ENCODE data around the gene CD244.
"Not testable (repeated sequence)": the region's sequence is repeated elsewhere in the genome, so short reads cannot be mapped to it uniquely, and the experiment has no call there.

Gene CD244, protein sequence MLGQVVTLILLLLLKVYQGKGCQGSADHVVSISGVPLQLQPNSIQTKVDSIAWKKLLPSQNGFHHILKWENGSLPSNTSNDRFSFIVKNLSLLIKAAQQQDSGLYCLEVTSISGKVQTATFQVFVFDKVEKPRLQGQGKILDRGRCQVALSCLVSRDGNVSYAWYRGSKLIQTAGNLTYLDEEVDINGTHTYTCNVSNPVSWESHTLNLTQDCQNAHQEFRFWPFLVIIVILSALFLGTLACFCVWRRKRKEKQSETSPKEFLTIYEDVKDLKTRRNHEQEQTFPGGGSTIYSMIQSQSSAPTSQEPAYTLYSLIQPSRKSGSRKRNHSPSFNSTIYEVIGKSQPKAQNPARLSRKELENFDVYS

DNA sequence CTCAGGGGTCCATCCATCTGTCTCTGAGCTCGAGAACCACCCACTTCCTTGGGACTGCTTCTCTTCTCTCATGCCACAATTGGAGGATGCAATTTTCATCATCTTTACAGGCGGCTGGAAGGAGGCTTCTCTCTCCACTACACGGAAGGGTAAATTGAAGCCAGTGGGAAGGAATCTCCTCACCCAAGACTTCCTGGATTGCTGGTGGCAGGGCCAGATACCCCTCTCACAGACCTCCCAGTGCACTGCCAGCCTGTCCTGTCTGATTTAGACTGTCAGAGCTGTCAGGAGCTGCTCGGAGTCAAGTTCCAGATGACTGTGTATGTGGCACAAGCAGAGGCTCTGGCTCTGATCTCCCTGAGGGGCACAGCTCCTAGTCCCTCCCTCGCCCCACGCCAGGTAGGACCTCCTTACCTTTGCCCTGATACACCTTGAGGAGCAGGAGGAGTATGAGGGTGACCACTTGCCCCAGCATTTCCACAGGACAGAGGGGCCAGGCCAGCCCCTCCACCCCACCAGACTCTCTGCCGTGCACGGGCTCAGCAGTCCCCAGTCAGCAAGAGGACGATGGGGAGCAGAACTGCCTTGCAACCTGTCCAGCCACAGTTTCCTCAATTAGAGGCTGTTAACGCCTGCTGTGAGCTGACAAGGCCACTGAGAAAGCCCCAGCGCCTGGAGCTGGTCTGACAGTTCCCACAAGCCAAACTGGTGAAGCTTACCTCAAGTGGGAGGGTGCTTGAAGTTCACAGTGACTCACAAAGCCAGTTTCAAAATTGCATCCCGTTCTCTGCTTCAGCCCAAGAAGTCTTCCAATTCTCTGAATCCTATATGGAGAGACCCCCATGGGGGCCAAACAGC is at the start of gene CD244:
Gene CD244, minus strand, starts transcription at position 685 of the 858 bp plus-strand sequence. Its CDS starts 210 bp downstream, at position 475.
- DNase-seq = peak; percentile 62 to 69

DNA sequence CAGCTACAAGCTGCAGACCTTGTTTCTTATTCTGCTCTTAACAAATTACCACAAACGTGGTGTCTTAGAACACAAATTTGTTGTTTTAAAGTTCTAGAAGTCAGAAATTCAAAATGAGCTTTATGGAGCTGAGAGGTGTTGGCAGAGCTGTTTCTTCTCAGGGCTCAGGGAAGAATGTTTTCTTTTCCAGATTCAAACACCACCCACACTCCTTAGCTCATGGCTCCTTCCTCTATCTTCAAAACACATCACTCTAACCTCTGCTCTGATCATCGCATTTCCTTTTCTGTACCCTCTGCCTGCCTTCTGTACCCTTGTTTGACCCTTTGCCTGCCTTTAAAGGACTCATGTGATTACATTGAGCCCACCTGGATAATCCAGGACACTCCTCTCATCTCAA is 49.2 kb upstream of the CD244 start:
- no peak for DNase-seq

DNA sequence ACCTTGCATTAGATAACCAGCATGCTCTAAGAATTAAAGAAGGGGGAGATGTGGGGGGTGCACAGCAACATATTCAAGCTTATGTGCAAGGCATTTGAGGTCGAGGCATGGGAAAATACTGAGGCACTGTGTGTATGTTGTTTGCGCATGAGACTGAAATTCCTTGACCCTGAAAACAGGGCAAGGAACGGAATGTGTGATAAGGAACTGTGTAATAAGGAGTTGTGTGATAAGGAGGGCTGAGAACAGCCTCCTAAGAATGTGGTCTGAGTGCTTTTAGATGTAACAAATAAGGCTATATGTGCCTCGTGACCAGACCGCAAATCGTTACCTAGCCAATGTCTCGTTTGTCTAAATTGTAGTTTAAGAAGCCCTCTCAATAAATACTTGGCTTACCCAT is 48.8 kb upstream of the CD244 start:
- no peak for DNase-seq

DNA sequence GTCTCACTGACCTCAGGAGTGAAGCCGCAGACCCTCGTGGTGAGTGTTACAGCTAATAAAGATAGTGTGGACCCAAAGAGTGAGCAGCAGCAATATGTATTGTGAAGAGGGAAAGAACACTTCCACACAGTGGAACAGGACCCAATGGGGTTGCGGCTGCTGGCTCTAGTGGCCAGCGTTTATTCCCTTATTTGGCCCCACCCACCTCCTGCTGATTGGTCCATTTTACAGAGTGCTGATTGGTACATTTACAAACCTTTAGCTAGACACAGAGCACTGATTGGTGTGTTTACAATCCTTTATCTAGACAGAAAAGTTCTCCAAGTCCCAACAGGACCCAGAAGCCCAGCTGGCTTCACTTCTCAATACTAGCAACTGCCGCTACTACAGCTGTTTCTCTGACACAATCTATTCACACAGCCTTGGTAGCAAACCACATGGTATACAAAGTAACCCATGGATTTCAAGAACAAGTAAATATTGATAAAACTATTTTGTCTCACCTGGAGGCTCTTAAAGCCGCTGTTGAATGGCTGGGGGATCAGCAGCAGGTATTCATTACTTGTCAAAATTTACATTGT is 47.6 kb upstream of the CD244 start:
- no peak for DNase-seq

DNA sequence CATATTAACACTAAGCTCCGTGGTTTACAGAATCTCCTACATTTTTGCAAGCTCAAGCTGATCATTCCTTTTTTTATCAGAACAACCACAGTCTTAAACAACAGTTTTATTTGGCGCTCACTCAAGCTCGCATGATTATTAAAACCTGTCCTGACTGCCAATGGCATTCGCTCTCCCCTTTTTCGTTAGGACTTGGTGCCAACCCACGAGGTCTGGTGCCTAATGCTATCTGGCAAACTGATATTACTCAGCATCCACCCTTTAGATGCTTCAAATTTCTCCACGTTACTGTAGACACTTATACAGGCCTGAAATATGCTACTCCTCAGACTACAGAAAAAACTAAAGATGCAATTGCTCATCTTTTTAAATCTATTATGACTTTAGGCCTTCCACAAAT is 45.3 kb upstream of the CD244 start:
- DNase-seq = no peak

DNA sequence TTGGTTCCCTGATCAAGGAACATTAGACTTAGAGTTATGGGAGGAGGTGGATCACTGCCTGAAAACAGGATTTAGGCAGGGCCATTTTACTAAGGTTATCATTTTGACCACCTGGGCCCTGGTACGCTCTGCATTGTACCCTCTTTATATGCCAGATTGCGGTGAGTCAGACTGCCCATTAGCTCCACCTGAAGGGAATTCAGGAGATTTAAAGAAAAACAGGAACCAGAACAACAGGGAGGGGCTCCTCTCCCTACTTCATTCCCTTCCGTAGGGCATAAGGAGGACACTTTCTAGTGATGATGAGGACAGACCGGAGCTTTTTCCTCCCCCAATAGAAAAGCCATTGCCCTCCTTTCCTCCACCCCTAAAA is 42.9 kb upstream of the CD244 start:
- DNase-seq = no peak

DNA sequence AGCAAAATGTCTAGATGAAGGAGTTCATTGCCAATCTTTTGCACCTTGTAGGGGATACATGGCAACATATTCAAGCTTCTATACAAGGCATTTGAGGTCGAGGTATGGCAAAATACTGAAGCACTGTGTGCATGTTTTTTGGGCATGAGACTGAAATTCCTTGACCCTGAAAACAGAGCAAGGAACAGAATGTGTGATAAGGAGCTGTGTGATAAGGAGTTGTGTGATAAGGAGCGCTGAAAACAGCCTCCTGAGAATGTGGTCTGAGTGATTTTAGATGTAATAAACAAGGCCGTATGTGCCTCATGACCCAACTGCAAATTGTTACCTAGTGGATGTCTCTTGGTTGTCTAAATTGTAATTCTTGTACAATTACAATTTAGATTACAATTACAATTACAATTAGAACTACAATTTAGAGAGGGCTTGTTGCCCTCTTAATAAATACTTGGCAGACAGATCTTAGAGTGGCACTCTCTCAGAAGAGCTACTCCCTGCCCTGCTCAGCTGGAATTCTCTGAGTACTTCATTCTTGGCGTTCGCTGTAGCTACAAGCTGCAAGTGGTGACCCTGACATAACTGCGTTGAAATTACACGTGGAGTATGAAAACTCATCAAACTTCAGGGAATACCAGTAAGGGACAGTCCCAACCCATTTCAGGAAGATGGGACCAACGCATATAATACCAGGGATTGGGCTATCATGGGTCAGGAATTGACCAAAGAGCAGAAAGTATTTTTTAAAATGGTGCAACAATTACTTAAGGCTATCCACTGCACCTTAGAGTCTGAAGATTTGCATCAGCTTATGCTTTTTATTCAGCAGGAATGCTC is 42.3 kb upstream of the CD244 start:
- no peak for DNase-seq

DNA sequence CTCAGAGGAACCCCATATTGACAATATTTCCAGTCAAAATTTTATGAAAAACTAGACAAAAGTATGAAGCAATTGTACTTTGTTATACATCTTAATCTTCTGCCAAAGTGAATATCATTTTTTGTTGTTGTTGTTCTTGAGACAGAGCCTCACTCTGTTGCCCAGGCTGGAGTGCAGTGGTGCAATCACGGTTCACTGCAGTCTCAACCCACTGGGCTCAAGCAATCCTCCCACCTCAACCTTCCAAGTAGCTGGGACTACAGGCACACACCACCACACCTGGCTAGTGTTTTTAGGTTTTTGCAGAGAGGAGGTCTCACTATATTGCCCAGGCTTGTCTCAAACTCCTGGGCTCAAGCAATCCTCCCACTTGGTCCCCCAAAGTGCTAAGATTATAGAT is 39.6 kb upstream of the CD244 start:
- not testable (repeated sequence) for DNase-seq

DNA sequence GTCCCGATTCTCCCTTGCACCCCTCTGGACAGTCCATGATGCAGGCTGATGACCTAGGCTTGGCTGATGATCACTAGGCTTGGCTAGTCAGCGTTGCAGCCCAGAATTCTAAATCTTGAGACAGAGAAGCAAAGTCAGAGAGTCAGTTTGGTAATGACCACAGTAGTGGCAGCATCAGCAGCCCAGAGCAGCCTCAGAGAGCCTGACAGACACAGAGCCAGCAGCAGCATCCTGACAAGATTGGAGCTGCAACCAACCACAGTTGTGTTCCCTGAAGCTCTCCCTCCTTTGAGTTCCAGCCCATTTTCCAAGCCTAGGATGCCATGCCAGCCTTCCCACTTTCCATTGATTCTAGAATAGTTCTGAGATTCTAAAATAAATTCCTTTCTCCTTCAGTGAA is 39.1 kb upstream of the CD244 start:
- DNase-seq = no peak

DNA sequence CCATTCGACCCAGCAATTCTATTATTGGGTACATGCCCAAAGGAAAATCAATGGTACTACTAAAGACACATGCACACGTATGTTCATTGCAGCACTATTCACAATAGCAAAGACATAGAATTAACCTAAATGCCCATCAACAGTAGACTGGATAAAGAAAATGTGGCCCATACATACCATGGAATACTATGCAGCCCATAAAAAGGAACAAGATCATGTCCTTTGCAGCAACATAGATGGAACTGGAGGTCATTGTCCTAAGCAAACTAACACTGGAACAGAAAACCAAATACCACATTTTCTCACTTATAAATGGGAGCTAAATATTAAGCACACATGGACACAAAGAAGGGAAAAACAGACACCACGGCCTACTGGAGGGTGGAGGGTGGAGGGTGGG is 38.0 kb upstream of the CD244 start:
- DNase-seq = not testable (repeated sequence)

DNA sequence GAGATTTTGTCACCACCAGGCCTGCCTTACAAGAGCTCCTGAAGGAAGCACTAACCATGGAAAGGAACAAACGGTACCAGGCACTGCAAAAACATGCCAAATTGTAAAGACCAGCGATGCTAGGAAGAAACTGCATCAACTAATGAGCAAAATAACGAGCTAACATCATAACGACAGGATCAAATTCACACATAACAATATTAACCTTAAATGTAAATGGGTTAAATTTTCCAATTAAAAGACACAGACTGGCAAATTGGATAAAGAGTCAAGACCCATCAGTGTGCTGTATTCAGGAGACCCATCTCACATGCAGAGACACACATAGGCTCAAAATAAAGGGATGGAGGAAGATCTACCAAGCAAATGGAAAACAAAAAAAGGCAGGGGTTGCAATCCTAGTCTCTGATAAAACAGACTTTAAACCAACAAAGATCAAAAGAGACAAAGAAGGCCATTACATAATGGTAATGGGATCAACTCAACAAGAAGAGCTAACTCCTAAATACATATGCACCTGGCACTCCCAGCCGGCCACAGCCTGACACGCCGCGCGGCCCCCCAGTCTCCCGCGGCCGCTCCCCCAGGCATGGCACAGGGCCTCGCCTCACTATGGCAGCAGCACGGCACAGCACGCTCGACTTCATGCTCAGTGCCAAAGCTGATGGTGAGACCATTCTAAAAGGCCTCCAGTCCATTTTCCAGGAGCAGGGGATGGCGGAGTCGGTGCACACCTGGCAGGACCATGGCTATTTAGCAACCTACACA is 31.9 kb upstream of the CD244 start:
- not testable (repeated sequence) for DNase-seq

DNA sequence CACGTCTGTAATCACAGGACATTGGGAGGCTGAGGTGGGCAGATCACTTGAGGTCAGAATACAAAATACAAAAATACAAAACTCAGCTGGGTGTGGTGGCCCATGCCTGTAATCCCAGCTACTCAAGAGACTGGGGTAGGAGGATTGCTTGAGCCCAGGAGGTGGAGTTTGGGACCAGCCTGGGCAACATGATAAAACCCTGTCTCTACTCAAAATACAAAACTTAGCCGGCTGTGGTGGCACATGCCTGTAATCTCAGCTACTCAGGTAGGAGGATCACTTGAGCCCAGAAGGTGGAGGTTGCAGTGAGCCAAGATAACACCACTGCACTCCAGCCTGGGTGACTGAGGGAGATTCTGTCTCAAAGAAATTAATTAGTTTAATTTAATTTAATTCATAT is 28.8 kb upstream of the CD244 start:
- no peak for DNase-seq

DNA sequence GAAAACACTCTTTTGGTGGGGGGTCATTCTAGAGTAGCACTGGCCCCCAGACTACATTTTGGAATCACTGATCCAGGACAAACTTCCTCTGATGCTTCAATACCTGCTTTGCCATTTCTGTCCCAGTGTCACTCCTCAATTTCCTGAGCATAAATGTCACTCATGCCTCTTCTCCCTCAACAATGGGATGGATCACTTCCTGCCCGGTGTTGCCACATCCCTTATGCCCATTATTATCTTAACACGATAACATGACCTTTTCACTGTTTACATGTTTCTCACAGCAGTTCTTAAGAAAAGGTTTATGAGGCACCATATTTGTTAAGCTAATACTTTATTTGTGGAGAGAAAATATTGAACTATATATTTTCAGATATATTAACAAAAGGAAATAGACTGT is 26.2 kb upstream of the CD244 start:
- no peak for DNase-seq

DNA sequence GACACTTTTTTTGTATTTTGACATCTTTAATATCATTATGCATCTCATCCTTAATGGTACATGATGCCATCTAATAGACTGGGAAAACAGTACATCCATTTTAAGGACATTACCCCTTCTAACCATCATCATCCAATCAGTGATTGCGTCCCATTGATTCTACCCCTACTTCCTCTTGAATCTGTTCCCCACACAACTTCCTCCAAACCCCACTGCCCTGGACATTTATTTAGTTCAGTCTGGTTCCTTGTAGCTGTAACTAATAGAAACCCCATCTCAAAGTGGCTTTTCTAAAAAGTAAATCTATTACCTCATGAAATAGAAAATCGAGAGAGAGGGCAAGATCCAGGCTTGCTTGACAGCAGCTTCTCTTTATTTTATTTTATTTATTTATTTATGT is 24.4 kb upstream of the CD244 start:
- no peak for DNase-seq

DNA sequence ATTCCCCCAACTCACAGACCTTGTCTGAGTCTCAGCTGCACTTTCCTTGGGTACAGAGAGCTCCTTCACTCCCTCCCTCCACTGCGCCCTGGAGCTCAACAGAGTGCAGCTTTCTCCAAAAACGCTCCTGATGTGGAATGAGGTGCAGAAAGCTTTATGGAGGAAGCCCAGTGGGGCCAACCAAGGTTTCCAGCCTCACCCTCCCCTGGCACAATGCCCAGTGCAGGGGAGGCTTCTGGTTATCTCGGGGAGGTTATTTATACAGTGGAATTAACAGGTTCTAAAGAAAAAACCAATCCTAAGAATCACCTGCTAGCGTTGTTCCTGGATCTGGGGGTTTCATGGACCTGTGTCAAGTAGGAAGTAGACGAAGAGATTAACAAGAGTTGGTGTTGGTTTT is 22.4 kb upstream of the CD244 start, which contains the start of gene ITLN1:
Gene ITLN1, minus strand, starts transcription at position 139 of the 400 bp plus-strand sequence. CDS start 303 bp downstream, outside the sequence.
- DNase-seq = no peak

DNA sequence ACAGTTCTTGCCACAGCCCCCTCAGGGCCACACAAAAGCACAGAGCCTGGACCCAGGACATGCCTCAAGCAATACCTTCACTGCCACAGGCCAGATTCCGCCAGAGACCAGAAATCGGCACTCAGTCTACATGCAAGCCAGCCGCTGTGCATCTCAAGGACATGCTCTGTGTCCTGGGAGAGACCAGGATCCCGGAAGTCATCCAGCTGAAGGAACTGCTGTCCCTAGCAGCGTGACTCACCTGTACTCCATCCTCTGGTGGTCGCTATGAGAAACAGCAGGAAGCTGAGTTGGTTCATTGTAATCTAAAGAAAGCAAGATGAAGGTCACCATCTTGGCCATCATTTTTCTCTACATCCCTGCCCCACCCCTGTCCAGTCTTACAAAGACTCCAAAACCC is 21.9 kb upstream of the CD244 start:
- DNase-seq = no peak

DNA sequence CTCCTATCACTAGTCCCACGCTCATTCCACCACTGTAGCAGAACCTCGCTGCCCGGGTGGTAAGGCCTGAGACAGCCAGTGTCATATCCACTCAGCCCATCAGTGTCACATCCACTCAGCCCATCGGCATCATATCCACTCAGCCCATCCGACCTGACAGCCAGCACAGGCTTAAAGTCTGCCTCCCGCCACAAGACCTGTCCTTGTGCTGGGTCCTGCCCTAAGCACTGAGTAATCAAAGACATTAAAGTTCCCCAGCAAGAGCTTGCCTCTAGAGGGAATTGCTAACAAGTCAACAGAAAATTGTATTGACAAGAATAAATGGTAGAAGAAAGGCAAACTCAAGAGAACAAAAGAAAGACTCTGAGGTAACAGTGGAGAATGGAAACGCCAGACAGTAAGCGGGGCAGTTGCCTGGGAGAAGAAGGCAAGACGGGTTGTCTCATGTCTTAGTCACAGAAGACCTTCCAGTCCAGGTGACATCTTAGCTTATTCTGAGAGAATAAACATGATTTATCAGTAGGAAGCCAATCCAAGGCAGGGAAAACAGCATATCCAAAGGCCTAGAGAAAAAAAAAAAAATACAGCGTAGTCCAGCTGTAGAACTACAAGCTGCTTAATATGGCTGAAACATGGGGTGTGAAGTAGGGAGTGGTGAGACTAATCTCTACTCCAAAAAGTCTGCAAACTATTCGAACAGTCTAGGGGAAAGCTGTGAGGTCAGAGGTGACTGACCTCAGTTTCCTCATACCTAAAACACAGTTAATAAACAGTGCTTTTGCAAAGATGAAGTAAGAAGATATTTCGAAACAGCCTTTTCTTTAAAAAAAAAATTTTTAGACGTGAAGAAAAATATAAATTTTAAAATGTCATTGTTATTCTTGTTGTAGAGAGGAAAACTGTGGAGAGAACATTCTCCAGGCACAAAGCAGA is 21.2 kb upstream of the CD244 start:
- DNase-seq = no peak

DNA sequence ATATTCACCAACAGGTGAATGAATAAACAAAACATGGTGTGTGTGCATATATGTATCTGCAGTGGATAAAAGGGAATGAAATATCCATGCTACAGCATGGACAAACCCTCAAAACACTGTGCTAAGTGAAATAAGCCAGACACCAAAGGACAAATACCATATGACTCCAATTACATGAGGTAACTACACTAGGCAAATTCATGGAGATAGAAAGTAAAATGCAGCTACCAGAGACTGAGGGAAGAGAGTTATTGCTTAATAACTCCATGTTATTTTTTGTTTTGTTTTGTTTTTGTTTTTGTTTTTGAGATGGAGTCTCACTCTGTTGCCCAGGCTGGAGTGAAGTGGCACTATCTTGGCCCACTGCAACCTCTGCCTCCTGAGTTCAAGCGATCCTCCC is 19.9 kb upstream of the CD244 start:
- no peak for DNase-seq

DNA sequence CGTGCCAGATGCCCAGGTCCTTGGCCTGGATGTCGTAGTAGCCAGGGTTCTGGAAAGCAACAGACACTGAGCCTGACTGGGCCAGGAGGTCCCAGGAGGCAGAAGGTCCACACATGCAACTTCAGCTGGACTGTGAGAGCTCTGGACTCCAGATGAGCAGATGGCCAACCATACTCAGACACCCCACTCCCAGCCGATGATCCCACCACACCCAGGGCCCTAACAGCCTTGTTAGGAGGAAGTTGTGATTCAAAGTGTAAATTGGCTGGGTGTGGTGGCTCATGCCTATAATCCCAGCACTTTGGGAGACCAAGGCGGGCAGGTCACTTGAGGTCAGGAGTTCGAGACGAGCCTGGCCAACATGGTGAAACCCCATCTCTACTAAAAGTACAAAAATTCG is 18.6 kb upstream of the CD244 start:
- DNase-seq = not testable (repeated sequence)

DNA sequence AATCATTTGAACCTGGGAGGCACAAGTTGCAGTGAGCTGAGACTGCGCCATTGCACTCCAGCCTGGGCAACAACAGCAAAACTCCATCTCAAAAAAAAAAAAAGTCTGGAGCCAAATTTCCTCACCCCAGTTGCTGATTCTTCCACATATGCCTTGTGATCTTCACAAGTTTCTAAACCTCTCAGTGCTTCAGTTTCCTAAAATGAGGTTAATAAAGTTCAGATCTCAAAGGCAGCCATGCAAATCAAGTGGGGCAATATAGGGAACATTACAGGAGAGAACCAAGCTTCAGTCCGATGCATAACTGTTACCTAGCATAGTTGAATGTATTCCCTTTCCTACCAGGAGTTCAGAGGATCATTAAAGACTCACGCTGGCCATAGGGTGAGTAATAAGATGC is 17.5 kb upstream of the CD244 start:
- no peak for DNase-seq

DNA sequence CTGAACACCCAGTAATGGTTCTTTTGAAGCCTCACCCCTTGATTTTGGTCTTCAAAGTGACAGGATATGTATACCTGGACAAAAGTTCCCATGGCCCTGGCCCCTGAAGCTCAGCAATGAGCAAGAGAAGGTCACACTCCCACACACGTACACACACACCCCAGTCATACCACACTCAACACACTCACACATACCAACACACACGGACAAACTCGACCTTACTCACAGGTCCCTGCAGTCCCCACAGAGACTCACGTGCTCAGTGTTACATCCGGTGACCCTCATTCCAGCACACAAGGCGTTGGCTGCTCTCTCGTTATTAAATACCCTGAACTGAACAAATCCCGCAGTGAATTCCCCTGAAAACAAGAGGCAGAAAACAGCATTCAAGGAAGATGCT is 16.4 kb upstream of the CD244 start:
- DNase-seq = peak; percentile 15 to 41
